Liver (tissue), 9 donors: ENCODE results near the gene SPEN. TPM values are rescaled to one million over a fixed set of nuclear protein-coding genes. Genes with fewer than 3 reads are reported as not detected.

ENCODE experiments used
- DNase-seq: peaks from one replicate; pipeline ENCODE4 v3.0.0-alpha.2; 2017; ENCODE audit warnings: low spot score
- H3K27ac ChIP-seq, 2 donors: one replicate each; pipeline ENCODE4 v1.7.0; 2013; ENCODE audit warnings: inconsistent platforms in 2 of 2, low read length in 2 of 2, control low read depth in 1 of 2, low read depth in 1 of 2, mild to moderate bottlenecking in 1 of 2
- H3K27me3 ChIP-seq, 4 donors: one replicate each; pipeline versions ENCODE4 v1.6.1 to v1.7.0; 2013; ENCODE audit warnings: low read length in 3 of 4, inconsistent platforms in 1 of 4, mild to moderate bottlenecking in 1 of 4, moderate library complexity in 1 of 4; ENCODE audit not compliant: control insufficient read depth in 4 of 4, insufficient read depth in 4 of 4
- H3K36me3 ChIP-seq, 4 donors: one replicate each; pipeline versions ENCODE4 v1.6.1 to v1.7.0; 2013; ENCODE audit warnings: low read length in 3 of 4, mild to moderate bottlenecking in 3 of 4, low read depth in 1 of 4, moderate library complexity in 1 of 4; ENCODE audit not compliant: control insufficient read depth in 4 of 4, insufficient read depth in 3 of 4
- H3K4me1 ChIP-seq, 4 donors: one replicate each; pipeline versions ENCODE4 v1.6.1 to v1.7.0; 2013; ENCODE audit warnings: low read length in 3 of 4, mild to moderate bottlenecking in 3 of 4, moderate library complexity in 1 of 4; ENCODE audit not compliant: control insufficient read depth in 4 of 4, insufficient read depth in 4 of 4
- H3K4me3 ChIP-seq, 3 donors: one replicate each; pipeline versions ENCODE4 v1.6.1 to v1.7.0; 2013; ENCODE audit warnings: low read length in 3 of 3, control low read depth in 1 of 3, low read depth in 1 of 3, mild to moderate bottlenecking in 1 of 3
- H3K9ac ChIP-seq, 2 donors: one replicate each; pipeline ENCODE4 v1.7.0; 2013; ENCODE audit warnings: low read length in 2 of 2, mild to moderate bottlenecking in 2 of 2, moderate library complexity in 2 of 2, control low read depth in 1 of 2, low read depth in 1 of 2
- H3K9me3 ChIP-seq, 4 donors: one replicate each; pipeline versions ENCODE4 v1.6.1 to v1.7.0; 2013; ENCODE audit warnings: low read length in 3 of 4; ENCODE audit not compliant: control insufficient read depth in 4 of 4
- EGR1 ChIP-seq, 2 donors: IDR thresholded peaks; 2 replicates each; pipeline ENCODE4 v1.6.1; 2016 to 2018; ENCODE audit warnings: antibody characterized with exemption in 2 of 2, low read depth in 2 of 2
- FOXA1 ChIP-seq: IDR thresholded peaks from 2 replicates; pipeline ENCODE4 v1.6.1; 2016; ENCODE audit warnings: antibody characterized with exemption
- FOXA2 ChIP-seq: IDR thresholded peaks from 2 replicates; pipeline ENCODE4 v1.6.1; 2016; ENCODE audit warnings: antibody characterized with exemption
- GABPA ChIP-seq, 2 donors: IDR thresholded peaks in 1 of 2; conservative IDR thresholded peaks in 1 of 2; 2 replicates each; pipeline ENCODE4 v1.6.1; 2016; ENCODE audit warnings: antibody characterized with exemption in 2 of 2, mild to moderate bottlenecking in 1 of 2, moderate library complexity in 1 of 2
- HNF4A ChIP-seq, 2 donors: conservative IDR thresholded peaks; 2 replicates each; pipeline ENCODE4 v1.6.1; 2016; ENCODE audit warnings: antibody characterized with exemption in 2 of 2, mild to moderate bottlenecking in 2 of 2
- HNF4G ChIP-seq: IDR thresholded peaks from 2 replicates; pipeline ENCODE4 v1.6.1; 2016; ENCODE audit warnings: antibody characterized with exemption
- JUND ChIP-seq, 2 donors: IDR thresholded peaks; 2 replicates each; pipeline ENCODE4 v1.6.1; 2016; ENCODE audit warnings: antibody characterized with exemption in 2 of 2
- NR2F2 ChIP-seq: IDR thresholded peaks from 2 replicates; pipeline ENCODE4 v1.6.1; 2016; ENCODE audit warnings: antibody characterized with exemption
- RAD21 ChIP-seq, 2 donors: IDR thresholded peaks; 2 replicates each; pipeline ENCODE4 v1.6.1; 2016; ENCODE audit warnings: antibody characterized with exemption in 2 of 2, mild to moderate bottlenecking in 2 of 2
- RXRA ChIP-seq, 2 donors: IDR thresholded peaks; 2 replicates each; pipeline ENCODE4 v1.6.1; 2017 to 2018; ENCODE audit warnings: antibody characterized with exemption in 2 of 2, mild to moderate bottlenecking in 1 of 2
- SP1 ChIP-seq: IDR thresholded peaks from 2 replicates; pipeline ENCODE4 v1.6.1; 2018; ENCODE audit warnings: antibody characterized with exemption, mild to moderate bottlenecking
- TAF1 ChIP-seq: conservative IDR thresholded peaks from 2 replicates; pipeline ENCODE4 v1.6.1; 2016; ENCODE audit warnings: antibody characterized with exemption, mild to moderate bottlenecking
- YY1 ChIP-seq: IDR thresholded peaks from 2 replicates; pipeline ENCODE4 v1.6.1; 2016; ENCODE audit warnings: antibody characterized with exemption, mild to moderate bottlenecking
- WGBS: extraction: QIAGEN DNeasy Blood & Tissue Kit; methylation state at CpG from one replicate; pipeline ENCODE4 v1.1.7; 2013; 5-methylcytosine and 5-hydroxymethylcytosine counted together
- polyA plus RNA-seq, 2 donors: library from polyadenylated mRNA; stranded (reverse) in 1 of 2; unstranded in 1 of 2; fragments of 200-250 nt in 1 of 2; fragments of >200 nt in 1 of 2; fragmentation: Nextera tagmentation in 1 of 2; extraction: Ambion mirVana in 1 of 2; gene quantifications; one replicate each; pipeline versions ENCODE4 v1.2.1 to v1.2.3, GENCODE V29; 2013 to 2015
- total RNA-seq, 2 donors: library from RNA; depleted of rRNA; stranded (reverse); fragments of >200 nt; gene quantifications; one replicate each; pipeline ENCODE4 v1.2.3, GENCODE V29; 2014
- TF ChIP-seq, protein P1 (sequence below): IDR thresholded peaks from 2 replicates; pipeline ENCODE4 v1.6.1; 2016; ENCODE audit warnings: antibody characterized with exemption
- TF ChIP-seq, protein P2 (sequence below): IDR thresholded peaks from 2 replicates; pipeline ENCODE4 v1.6.1; 2016; ENCODE audit warnings: antibody characterized with exemption
- TF ChIP-seq, protein P3 (sequence below): fragments of 150-350 bp; IDR thresholded peaks from 2 replicates; pipeline ENCODE4 v1.5.1; 2017; ENCODE audit warnings: improper control_type of control experiment, low read depth, low read length; ENCODE audit not compliant: missing input control
- TF ChIP-seq, protein P4 (sequence below): IDR thresholded peaks from 2 replicates; pipeline ENCODE4 v1.6.1; 2016; ENCODE audit warnings: antibody characterized with exemption, mild to moderate bottlenecking
- TF ChIP-seq, protein P5 (sequence below): IDR thresholded peaks from 2 replicates; pipeline ENCODE4 v1.6.1; 2016; ENCODE audit warnings: antibody characterized with exemption
- donor health status: healthy.
- donor health status: healthy.
- donor health status: healthy.
- donor health status: healthy.
- donor health status: healthy.

Gene SPEN
- total and polyA plus RNA-seq, 4 donors: 7.4 to 29.4 (median 15.2) TPM

DNA sequence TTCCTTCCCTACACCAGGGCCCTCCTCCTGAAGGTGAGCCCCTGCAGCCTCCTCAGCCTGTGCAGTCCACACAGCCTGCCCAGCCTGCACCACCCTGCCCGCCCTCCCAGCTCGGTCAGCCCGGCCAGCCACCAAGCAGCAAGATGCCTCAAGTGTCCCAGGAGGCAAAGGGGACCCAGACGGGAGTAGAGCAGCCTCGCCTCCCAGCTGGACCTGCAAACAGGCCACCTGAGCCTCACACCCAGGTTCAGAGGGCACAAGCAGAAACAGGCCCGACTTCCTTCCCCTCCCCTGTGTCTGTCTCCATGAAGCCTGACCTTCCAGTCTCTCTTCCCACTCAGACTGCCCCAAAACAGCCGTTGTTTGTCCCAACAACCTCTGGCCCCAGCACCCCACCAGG lies 89.6 kb downstream of the SPEN start:
- H3K27ac ChIP-seq: peak overlapping the region; percentile 7 to 33
- peaks cover 21 to 75% (median 45%) of the 10 kb centered on the region in 4 donors for H3K36me3 ChIP-seq
- H3K4me3 ChIP-seq: no peak overlapping the region
- no peak for DNase-seq
- TF ChIP-seq RAD21 (IDR thresholded peaks at IDR 0.05) (no peak), GABPA (IDR thresholded peaks at IDR 0.05 in 1 of 2, conservative IDR thresholded peaks at IDR 0.05 in 1 of 2) (no peak), NR2F2 (no peak)
- TF ChIP-seq, protein P1, sequence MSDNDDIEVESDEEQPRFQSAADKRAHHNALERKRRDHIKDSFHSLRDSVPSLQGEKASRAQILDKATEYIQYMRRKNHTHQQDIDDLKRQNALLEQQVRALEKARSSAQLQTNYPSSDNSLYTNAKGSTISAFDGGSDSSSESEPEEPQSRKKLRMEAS: no peak
- WGBS: 86% methylated on average over 7 of the region's 7 CpGs
- peaks cover 0 to 17% (median 6%) of the 10 kb centered on the region in 4 donors for H3K4me1 ChIP-seq
- no peaks in the 10 kb centered on the region for H3K9me3 ChIP-seq
- no peak overlapping the region for H3K9ac ChIP-seq
- H3K27me3 ChIP-seq: no peaks in the 10 kb centered on the region

DNA sequence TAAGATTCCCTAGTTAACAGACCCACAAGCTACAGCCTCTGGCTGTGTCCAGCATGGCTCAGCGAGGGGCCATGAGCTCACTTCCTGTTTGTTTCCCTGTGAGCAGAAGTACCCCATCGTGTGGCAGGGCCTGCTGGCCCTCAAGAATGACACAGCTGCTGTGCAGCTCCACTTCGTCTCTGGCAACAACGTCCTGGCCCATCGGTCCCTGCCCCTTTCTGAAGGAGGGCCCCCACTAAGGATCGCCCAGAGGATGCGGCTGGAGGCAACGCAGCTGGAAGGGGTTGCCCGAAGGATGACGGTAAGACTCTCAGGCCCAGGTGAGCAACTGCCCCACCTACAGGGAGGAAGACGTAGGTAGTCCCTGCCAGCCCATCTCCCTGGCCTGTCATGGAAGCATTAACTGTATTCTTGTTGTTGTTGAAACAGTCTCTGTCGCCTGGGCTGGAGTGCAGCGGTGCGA lies 90.2 kb downstream of the SPEN start:
- WGBS: 81% methylated on average over 14 of the region's 14 CpGs
- no peak for DNase-seq
- Histone ChIP-seq H3K27ac (peak overlapping the region; percentile 7 to 33), H3K36me3 (peaks cover 23 to 74% (median 47%) of the 10 kb centered on the region in 4 donors), H3K9me3 (no peaks in the 10 kb centered on the region), H3K9ac (no peak overlapping the region), H3K4me1 (peaks cover 0 to 17% (median 6%) of the 10 kb centered on the region in 4 donors), H3K27me3 (no peaks in the 10 kb centered on the region), H3K4me3 (no peak overlapping the region)
- no peak for TF ChIP-seq GABPA (IDR thresholded peaks at IDR 0.05 in 1 of 2, conservative IDR thresholded peaks at IDR 0.05 in 1 of 2)
- TF ChIP-seq RAD21 (IDR thresholded peaks at IDR 0.05): peak in 1 of 2 donors; percentile 5

DNA sequence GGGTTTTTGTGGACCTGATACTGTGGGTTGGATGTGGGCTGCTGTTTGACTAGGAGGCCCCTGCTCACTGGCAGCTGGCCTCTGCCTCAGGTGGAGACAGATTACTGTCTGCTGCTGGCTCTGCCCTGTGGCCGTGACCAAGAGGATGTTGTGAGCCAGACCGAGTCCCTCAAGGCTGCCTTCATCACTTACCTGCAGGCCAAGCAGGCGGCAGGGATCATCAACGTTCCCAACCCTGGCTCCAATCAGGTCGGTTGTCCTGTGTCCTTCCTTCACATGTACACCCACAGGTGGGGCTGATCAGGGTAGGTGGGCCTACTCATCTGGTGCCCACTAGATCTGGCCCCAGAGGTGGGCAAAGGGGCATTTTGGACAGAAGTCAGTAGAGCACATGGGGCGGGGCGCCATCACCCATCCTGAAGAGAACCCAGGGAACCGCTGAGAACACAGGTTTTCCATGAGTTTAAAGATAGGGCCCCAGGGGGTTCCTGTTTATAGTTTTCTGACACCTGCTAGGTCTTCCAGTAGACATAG lies 91.2 kb downstream of the SPEN start:
- H3K4me1 ChIP-seq: peaks cover 0 to 17% (median 6%) of the 10 kb centered on the region in 4 donors
- WGBS: 93% methylated on average over 8 of the region's 8 CpGs
- no peak overlapping the region for H3K9ac ChIP-seq
- H3K27me3 ChIP-seq: no peaks in the 10 kb centered on the region
- H3K27ac ChIP-seq: no peak overlapping the region
- TF ChIP-seq GABPA (IDR thresholded peaks at IDR 0.05 in 1 of 2, conservative IDR thresholded peaks at IDR 0.05 in 1 of 2) (no peak), TAF1 (no peak), HNF4A (conservative IDR thresholded peaks at IDR 0.05) (no peak), SP1 (no peak), YY1 (no peak), NR2F2 (no peak), JUND (IDR thresholded peaks at IDR 0.05) (no peak), RAD21 (IDR thresholded peaks at IDR 0.05) (no peak), RXRA (IDR thresholded peaks at IDR 0.05) (no peak), FOXA1 (no peak), HNF4G (no peak), EGR1 (IDR thresholded peaks at IDR 0.05; ENCODE audit: low read depth in 2 of 2) (no peak), FOXA2 (no peak)
- TF ChIP-seq, protein P2, sequence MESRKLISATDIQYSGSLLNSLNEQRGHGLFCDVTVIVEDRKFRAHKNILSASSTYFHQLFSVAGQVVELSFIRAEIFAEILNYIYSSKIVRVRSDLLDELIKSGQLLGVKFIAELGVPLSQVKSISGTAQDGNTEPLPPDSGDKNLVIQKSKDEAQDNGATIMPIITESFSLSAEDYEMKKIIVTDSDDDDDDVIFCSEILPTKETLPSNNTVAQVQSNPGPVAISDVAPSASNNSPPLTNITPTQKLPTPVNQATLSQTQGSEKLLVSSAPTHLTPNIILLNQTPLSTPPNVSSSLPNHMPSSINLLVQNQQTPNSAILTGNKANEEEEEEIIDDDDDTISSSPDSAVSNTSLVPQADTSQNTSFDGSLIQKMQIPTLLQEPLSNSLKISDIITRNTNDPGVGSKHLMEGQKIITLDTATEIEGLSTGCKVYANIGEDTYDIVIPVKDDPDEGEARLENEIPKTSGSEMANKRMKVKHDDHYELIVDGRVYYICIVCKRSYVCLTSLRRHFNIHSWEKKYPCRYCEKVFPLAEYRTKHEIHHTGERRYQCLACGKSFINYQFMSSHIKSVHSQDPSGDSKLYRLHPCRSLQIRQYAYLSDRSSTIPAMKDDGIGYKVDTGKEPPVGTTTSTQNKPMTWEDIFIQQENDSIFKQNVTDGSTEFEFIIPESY: no peak
- TF ChIP-seq, protein P1: no peak
- TF ChIP-seq, protein P3, sequence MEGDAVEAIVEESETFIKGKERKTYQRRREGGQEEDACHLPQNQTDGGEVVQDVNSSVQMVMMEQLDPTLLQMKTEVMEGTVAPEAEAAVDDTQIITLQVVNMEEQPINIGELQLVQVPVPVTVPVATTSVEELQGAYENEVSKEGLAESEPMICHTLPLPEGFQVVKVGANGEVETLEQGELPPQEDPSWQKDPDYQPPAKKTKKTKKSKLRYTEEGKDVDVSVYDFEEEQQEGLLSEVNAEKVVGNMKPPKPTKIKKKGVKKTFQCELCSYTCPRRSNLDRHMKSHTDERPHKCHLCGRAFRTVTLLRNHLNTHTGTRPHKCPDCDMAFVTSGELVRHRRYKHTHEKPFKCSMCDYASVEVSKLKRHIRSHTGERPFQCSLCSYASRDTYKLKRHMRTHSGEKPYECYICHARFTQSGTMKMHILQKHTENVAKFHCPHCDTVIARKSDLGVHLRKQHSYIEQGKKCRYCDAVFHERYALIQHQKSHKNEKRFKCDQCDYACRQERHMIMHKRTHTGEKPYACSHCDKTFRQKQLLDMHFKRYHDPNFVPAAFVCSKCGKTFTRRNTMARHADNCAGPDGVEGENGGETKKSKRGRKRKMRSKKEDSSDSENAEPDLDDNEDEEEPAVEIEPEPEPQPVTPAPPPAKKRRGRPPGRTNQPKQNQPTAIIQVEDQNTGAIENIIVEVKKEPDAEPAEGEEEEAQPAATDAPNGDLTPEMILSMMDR: no peak
- TF ChIP-seq, protein P4, sequence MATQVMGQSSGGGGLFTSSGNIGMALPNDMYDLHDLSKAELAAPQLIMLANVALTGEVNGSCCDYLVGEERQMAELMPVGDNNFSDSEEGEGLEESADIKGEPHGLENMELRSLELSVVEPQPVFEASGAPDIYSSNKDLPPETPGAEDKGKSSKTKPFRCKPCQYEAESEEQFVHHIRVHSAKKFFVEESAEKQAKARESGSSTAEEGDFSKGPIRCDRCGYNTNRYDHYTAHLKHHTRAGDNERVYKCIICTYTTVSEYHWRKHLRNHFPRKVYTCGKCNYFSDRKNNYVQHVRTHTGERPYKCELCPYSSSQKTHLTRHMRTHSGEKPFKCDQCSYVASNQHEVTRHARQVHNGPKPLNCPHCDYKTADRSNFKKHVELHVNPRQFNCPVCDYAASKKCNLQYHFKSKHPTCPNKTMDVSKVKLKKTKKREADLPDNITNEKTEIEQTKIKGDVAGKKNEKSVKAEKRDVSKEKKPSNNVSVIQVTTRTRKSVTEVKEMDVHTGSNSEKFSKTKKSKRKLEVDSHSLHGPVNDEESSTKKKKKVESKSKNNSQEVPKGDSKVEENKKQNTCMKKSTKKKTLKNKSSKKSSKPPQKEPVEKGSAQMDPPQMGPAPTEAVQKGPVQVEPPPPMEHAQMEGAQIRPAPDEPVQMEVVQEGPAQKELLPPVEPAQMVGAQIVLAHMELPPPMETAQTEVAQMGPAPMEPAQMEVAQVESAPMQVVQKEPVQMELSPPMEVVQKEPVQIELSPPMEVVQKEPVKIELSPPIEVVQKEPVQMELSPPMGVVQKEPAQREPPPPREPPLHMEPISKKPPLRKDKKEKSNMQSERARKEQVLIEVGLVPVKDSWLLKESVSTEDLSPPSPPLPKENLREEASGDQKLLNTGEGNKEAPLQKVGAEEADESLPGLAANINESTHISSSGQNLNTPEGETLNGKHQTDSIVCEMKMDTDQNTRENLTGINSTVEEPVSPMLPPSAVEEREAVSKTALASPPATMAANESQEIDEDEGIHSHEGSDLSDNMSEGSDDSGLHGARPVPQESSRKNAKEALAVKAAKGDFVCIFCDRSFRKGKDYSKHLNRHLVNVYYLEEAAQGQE: no peak
- TF ChIP-seq, protein P5, sequence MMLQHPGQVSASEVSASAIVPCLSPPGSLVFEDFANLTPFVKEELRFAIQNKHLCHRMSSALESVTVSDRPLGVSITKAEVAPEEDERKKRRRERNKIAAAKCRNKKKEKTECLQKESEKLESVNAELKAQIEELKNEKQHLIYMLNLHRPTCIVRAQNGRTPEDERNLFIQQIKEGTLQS: no peak
- no peak overlapping the region for H3K4me3 ChIP-seq
- no peaks in the 10 kb centered on the region for H3K9me3 ChIP-seq
- peaks cover 27 to 73% (median 45%) of the 10 kb centered on the region in 4 donors for H3K36me3 ChIP-seq
- no peak for DNase-seq
